ENCODE measurements around the gene PHLPP2.
A peak's percentile ranks its signal among the peaks of the same experiment; 100 is the strongest.
"Not testable (repeated sequence)": the region's sequence is repeated elsewhere in the genome, so short reads cannot be mapped to it uniquely, and the experiment has no call there.

PHLPP2 gene

DNA sequence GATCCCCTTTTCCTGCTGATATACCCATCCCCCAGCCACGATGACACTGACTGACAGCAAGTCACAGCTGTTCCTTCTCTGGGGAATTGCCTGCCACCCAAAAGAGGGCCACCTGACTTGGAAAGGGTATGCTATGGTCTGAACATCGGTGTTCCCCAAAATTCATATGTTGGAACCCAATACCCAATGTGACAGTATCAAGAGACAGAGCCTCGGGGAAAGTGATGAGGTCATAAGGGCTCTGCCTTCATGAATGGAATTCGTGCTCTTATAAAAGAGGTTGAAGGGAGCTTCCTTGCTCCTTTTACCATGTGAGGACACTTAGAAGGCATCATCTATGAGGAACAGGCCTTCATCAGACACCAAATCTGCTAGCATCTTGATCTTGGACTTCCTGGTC is 106.1 kb downstream of the PHLPP2 start:
- DNase-seq: no peak

DNA sequence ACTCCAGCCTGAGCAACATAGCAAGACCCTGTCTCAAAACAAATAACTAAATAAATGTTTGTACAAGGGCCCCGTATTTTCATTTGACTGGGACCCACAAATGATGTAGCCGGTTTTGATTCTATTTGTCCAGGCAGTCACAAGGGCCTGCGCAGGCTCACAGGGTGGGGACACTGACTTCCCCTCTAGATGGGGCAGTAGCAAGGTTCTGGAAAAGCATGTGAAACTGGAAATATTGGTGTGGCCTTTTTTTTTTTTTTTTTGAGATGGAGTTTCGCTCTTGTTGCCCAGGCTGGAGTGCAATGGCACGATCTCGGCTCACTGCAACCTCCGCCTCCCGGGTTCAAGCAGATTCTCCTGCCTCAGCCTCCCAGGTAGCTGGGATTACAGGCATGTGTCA is 109.5 kb downstream of the PHLPP2 start:
- DNase-seq: not testable (repeated sequence)

DNA sequence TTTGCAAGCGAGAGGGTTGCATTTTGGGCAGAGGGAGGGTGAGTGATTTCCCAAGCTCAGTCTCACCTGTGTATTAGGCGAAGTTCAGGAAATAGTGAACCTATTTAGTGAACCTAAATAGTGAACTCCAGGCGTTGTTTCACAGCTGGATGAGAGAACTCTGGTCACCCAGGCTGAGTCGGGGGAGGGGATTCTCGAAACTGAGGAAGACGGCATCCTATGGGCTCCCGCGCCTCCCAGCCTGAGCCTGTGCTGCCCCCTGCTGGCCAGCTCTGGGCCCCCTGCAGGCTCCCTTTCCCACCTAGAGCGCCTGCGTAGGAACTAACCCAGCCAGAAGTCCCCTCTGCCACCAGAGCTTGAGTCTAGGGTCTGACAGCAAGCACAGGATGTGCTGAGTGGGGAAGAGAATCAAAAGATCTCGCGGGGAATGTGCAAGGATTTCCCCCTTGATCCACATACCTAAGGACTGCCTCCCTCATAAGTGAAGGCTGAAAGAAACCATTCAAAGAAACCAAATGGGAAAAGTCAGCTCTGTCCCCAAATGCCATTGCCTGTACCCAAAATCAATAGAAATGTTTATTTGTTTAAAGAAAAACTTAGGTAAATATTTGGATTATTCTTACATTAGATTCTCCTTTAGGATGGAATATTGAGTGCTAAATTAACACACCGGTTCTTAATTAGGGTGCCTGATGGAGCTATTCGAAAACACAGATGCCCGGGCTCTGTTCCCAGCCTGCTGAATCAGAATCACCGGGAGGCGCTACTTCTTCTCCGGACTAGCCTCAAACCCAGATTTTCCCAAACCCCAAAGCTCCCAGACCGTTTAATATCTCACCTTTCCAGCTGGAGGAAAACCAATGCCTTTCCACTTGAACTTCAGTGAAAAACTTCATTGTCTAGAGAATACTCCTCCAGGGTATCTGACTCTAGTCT is 113.3 kb downstream of the PHLPP2 start:
- peak; percentile 62 for DNase-seq

DNA sequence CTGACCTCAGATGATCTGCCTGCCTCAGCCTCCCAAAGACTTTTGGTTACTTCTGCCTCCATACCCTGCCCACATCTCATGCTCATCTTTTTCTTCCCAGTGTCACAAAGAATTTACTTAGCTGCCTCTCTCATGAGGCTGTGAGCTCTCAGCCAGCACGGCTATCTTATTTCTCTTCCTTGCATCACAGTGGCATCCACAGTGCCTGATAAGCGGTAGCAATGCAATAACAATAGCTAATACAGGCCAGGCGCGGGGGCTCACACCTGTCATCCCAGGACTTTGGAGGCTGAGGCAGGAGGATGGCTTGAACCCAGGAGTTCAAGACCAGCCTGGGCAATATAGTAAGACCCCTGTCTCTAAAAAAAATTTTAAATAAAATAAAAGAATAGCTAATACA is 114.1 kb downstream of the PHLPP2 start:
- no peak for DNase-seq

DNA sequence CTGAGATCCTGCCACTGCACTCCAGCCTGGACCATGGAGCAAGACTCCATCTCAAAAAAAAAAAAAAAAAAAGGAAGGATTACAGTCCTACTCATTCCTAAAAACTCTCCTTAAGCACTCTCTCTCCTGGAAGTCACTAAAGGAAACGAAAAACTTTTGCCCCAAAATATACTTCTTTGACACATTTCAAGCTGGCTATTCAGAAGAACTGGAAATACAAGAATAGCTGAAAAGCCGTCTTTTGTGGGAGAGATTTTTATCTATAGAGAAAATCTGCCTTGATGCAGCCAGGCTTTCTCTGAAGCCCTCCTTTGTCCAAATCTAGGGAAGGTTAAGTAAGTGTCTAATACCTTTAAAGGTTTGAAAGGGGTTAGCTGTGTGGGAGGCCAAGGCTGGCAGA is 115.4 kb downstream of the PHLPP2 start:
- no peak for DNase-seq

DNA sequence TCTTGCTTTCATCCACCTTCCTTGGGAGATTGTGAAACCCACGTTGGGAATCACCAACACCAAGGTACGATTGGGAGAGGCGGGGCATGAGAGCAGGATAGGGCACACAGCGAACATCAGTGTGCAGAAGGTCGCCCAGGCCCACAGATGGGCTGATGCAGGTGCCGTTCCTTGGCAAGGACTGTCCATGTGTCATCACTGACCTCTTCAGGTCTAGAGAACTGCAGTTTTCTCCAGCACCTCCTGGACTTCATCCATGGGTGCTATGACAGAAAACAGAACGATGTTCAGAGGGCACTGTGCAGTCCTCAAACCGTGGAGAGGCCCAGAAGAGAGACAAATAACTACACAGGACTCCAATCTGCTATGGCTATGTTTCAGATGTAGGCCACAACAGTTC is 123.7 kb downstream of the PHLPP2 start:
- no peak for DNase-seq

DNA sequence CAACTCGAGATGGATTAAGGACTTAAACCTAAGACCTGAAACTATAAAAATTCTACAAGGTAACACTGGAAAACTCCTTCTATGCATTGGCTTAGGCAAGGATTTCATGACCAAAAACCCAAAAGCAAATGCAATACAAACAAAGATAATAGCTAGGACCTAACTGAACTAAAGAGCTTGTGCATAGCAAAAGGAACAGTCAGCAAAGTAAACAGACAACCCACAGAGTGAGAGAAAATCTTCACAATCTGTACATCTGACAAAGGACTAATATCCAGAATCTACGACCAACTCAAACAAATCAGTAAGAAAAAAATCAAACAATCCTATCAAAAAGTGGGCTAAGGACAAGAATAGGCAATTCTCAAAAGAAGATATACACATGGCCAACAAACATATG is 126.1 kb downstream of the PHLPP2 start:
- DNase-seq: not testable (repeated sequence)

GRCh38 chr16:71595340-71595826 is 129.1 kb downstream of the PHLPP2 start:
- DNase-seq: not testable (repeated sequence)

Data from femur (tissue), 1 donor.